Activated CD8-positive, alpha-beta T cell treated with anti-CD3 and anti-CD28 coated beads, Interleukin-2, amount 10 ng/mL, durations not matched to agents 7 days and 5 days (primary cell): ENCODE results near the gene GPR15LG. TPM values are rescaled to one million over a fixed set of nuclear protein-coding genes. Genes with fewer than 3 reads are reported as not detected.
"Not testable (repeated sequence)": the region's sequence is repeated elsewhere in the genome, so short reads cannot be mapped to it uniquely, and the experiment has no call there.

Experiments used
- ATAC-seq: fragments of 150-1000 bp; cut with Tn5 transposase; one replicate; pipeline ENCODE4 v1.10.0; 2021; ENCODE audit warnings: moderate library complexity
- CTCF ChIA-PET: fragments of 350-600 bp; sonication (Branson Sonifier 250); formaldehyde crosslinking; loops from one replicate; lab custom pipeline; 2021; ENCODE audit warnings: antibody characterized with exemption; lab: Charles Lee
- POLR2A ChIA-PET: fragments of 350-600 bp; sonication (Branson Sonifier 250); formaldehyde crosslinking; loops from one replicate; lab custom pipeline; 2021; ENCODE audit warnings: antibody characterized with exemption; lab: Charles Lee
- DNase-seq: peaks from one replicate; pipeline ENCODE4 v3.0.0-alpha.2; 2020
- H3K27ac Mint-ChIP-seq: one replicate; pipeline ENCODE4 v1.8.0; 2021; ENCODE audit warnings: mild to moderate bottlenecking, mixed read lengths
- H3K27me3 Mint-ChIP-seq: one replicate; pipeline ENCODE4 v1.8.0; 2021; ENCODE audit warnings: low read depth, mixed read lengths
- H3K36me3 Mint-ChIP-seq: one replicate; pipeline ENCODE4 v1.8.0; 2021; ENCODE audit warnings: low read depth, mixed read lengths
- H3K4me1 Mint-ChIP-seq: one replicate; pipeline ENCODE4 v1.8.0; 2021; ENCODE audit warnings: low read depth, mixed read lengths
- H3K4me3 Mint-ChIP-seq: one replicate; pipeline ENCODE4 v1.8.0; 2021; ENCODE audit warnings: mild to moderate bottlenecking, mixed read lengths
- H3K9me3 Mint-ChIP-seq: one replicate; pipeline ENCODE4 v1.8.0; 2022; ENCODE audit warnings: mixed read lengths; ENCODE audit not compliant: insufficient read depth
- total RNA-seq, 2 experiments: library from RNA; stranded (reverse); gene quantifications; one replicate each; pipeline ENCODE4 v1.2.3, GENCODE V29; 2021

Gene GPR15LG
- total RNA-seq, 2 experiments from 2014 or later, result not detected

- peaks cover 2% of the 10 kb centered on the region for H3K4me1 Mint-ChIP-seq
- no peak for ATAC-seq
- H3K27ac Mint-ChIP-seq, result no peak overlapping the region
- POLR2A ChIA-PET, result interaction anchor here (0.7 to 1.3 kb wide), 6 partner anchors 9 to 38 kb away, joined by 3 to 4 read pairs (median 3); no protein-coding TSS in a partner anchor
- H3K9me3 Mint-ChIP-seq, result no peaks in the 10 kb centered on the region
- no peak overlapping the region for H3K4me3 Mint-ChIP-seq
- no peaks in the 10 kb centered on the region for H3K27me3 Mint-ChIP-seq
- DNase-seq, result no peak
- H3K36me3 Mint-ChIP-seq, result no peaks in the 10 kb centered on the region
- CTCF ChIA-PET, result interaction anchor here (1.0 to 2.7 kb wide), 7 partner anchors 18 to 42 kb away, joined by 3 to 17 read pairs (median 7); partner anchors contain the start of gene GHITM
These were observed 4.6 kb downstream of the GPR15LG start for GRCh38 chr10:84178160-84178609.

- no peaks in the 10 kb centered on the region for H3K27me3 Mint-ChIP-seq
- H3K4me3 Mint-ChIP-seq, result no peak overlapping the region
- CTCF ChIA-PET, result no interaction called here
- H3K4me1 Mint-ChIP-seq, result peaks cover 4% of the 10 kb centered on the region
- H3K9me3 Mint-ChIP-seq, result no peaks in the 10 kb centered on the region
- no peak for DNase-seq
- H3K27ac Mint-ChIP-seq, result no peak overlapping the region
- no peak for ATAC-seq
- POLR2A ChIA-PET, result no interaction called here
- no peaks in the 10 kb centered on the region for H3K36me3 Mint-ChIP-seq
These were observed 5.6 kb downstream of the GPR15LG start for GRCh38 chr10:84179059-84179710.

GRCh38 chr10:84180386-84180785, 6.8 kb downstream of the GPR15LG start:
- H3K27ac Mint-ChIP-seq, POLR2A ChIA-PET, DNase-seq, ATAC-seq, H3K36me3 Mint-ChIP-seq, CTCF ChIA-PET, H3K27me3 Mint-ChIP-seq, H3K4me3 Mint-ChIP-seq, H3K9me3 Mint-ChIP-seq: not testable (repeated sequence)
- H3K4me1 Mint-ChIP-seq, result peaks cover 10% of the 10 kb centered on the region

- H3K4me1 Mint-ChIP-seq, result peaks cover 8% of the 10 kb centered on the region
- ATAC-seq, result no peak
- H3K27ac Mint-ChIP-seq, result no peak overlapping the region
- H3K36me3 Mint-ChIP-seq, result no peaks in the 10 kb centered on the region
- no peak overlapping the region for H3K4me3 Mint-ChIP-seq
- H3K27me3 Mint-ChIP-seq, result no peaks in the 10 kb centered on the region
- ChIA-PET CTCF (no interaction called here), POLR2A (no interaction called here)
- no peaks in the 10 kb centered on the region for H3K9me3 Mint-ChIP-seq
- no peak for DNase-seq
These were observed 8.0 kb downstream of the GPR15LG start for GRCh38 chr10:84181631-84182030.

- Mint-ChIP-seq H3K4me1 (peaks cover 8% of the 10 kb centered on the region), H3K27me3 (no peaks in the 10 kb centered on the region), H3K9me3 (no peaks in the 10 kb centered on the region), H3K27ac (peak overlapping the region; percentile 35), H3K36me3 (no peaks in the 10 kb centered on the region), H3K4me3 (no peak overlapping the region)
- DNase-seq (peak; percentile 30), ATAC-seq (no peak)
- ChIA-PET CTCF (interaction anchor here (1.0 kb wide), 1 partner anchor 37 kb away, joined by 3 read pairs; no protein-coding TSS in a partner anchor), POLR2A (no interaction called here)
These were observed 10.9 kb downstream of the GPR15LG start for GRCh38 chr10:84184517-84184916.

GRCh38 chr10:84185526-84186175, 12.1 kb downstream of the GPR15LG start:
- ChIA-PET CTCF (interaction anchor here (0.7 to 1.0 kb wide), 2 partner anchors 37 to 38 kb away, joined by 3 read pairs; no protein-coding TSS in a partner anchor), POLR2A (no interaction called here)
- no peak overlapping the region for H3K27ac Mint-ChIP-seq
- H3K9me3 Mint-ChIP-seq, result no peaks in the 10 kb centered on the region
- peaks cover 13% of the 10 kb centered on the region for H3K4me1 Mint-ChIP-seq
- no peak for DNase-seq
- H3K27me3 Mint-ChIP-seq, result no peaks in the 10 kb centered on the region
- no peaks in the 10 kb centered on the region for H3K36me3 Mint-ChIP-seq
- ATAC-seq, result no peak
- H3K4me3 Mint-ChIP-seq, result no peak overlapping the region

- ATAC-seq (no peak), DNase-seq (no peak)
- Mint-ChIP-seq H3K4me1 (peaks cover 23% of the 10 kb centered on the region), H3K9me3 (no peaks in the 10 kb centered on the region), H3K27me3 (peaks cover 17% of the 10 kb centered on the region), H3K27ac (no peak overlapping the region), H3K4me3 (no peak overlapping the region), H3K36me3 (no peaks in the 10 kb centered on the region)
- ChIA-PET POLR2A (interaction anchor here (0.7 kb wide), 1 partner anchor 11 kb away, joined by 3 read pairs; no protein-coding TSS in a partner anchor), CTCF (interaction anchor here (0.8 kb wide), 1 partner anchor 11 kb away, joined by 3 read pairs; no protein-coding TSS in a partner anchor)
These were observed 15.2 kb downstream of the GPR15LG start for GRCh38 chr10:84188815-84189214.

- Mint-ChIP-seq H3K36me3 (no peaks in the 10 kb centered on the region), H3K4me1 (peaks cover 23% of the 10 kb centered on the region), H3K9me3 (no peaks in the 10 kb centered on the region), H3K27me3 (peaks cover 26% of the 10 kb centered on the region), H3K27ac (no peak overlapping the region), H3K4me3 (no peak overlapping the region)
- ChIA-PET POLR2A (interaction anchor here (1.0 to 1.6 kb wide), 2 partner anchors 12 to 13 kb away, joined by 3 read pairs; no protein-coding TSS in a partner anchor), CTCF (interaction anchor here (1.2 to 1.4 kb wide), 4 partner anchors 14 to 41 kb away, joined by 4 to 5 read pairs (median 4); no protein-coding TSS in a partner anchor)
- ATAC-seq (no peak), DNase-seq (no peak)
These were observed 17.0 kb downstream of the GPR15LG start for GRCh38 chr10:84190621-84191020.

- Mint-ChIP-seq H3K27ac (peak overlapping the region; percentile 7), H3K36me3 (no peaks in the 10 kb centered on the region), H3K27me3 (peaks cover 31% of the 10 kb centered on the region), H3K4me1 (peaks cover 23% of the 10 kb centered on the region), H3K9me3 (no peaks in the 10 kb centered on the region), H3K4me3 (no peak overlapping the region)
- ATAC-seq (no peak), DNase-seq (peak; percentile 55)
- ChIA-PET POLR2A (interaction anchor here (1.0 to 1.6 kb wide), 2 partner anchors 12 to 13 kb away, joined by 3 read pairs; no protein-coding TSS in a partner anchor), CTCF (interaction anchor here (1.2 to 1.9 kb wide), 5 partner anchors 14 to 43 kb away, joined by 4 to 7 read pairs (median 4); no protein-coding TSS in a partner anchor)
These were observed 17.5 kb downstream of the GPR15LG start for GRCh38 chr10:84191106-84191505.

- POLR2A ChIA-PET, result no interaction called here
- Mint-ChIP-seq H3K4me1 (peaks cover 23% of the 10 kb centered on the region), H3K9me3 (no peaks in the 10 kb centered on the region), H3K27ac (no peak overlapping the region), H3K36me3 (no peaks in the 10 kb centered on the region), H3K4me3 (no peak overlapping the region), H3K27me3 (peaks cover 48% of the 10 kb centered on the region)
- ATAC-seq (no peak), DNase-seq (no peak)
- CTCF ChIA-PET, result interaction anchor here (2.8 kb wide), 1 partner anchor 45 kb away, joined by 16 read pairs; no protein-coding TSS in a partner anchor
These were observed 19.7 kb downstream of the GPR15LG start for GRCh38 chr10:84193327-84193726.

- H3K36me3 Mint-ChIP-seq, result no peaks in the 10 kb centered on the region
- peak overlapping the region; percentile 50 for H3K4me3 Mint-ChIP-seq
- DNase-seq (no peak), ATAC-seq (no peak)
- CTCF ChIA-PET, result interaction anchor here (1.3 to 2.8 kb wide), 2 partner anchors 38 to 46 kb away, joined by 3 to 16 read pairs; no protein-coding TSS in a partner anchor
- POLR2A ChIA-PET, result no interaction called here
- no peaks in the 10 kb centered on the region for H3K9me3 Mint-ChIP-seq
- H3K27me3 Mint-ChIP-seq, result peaks cover 52% of the 10 kb centered on the region
- peaks cover 23% of the 10 kb centered on the region for H3K4me1 Mint-ChIP-seq
- H3K27ac Mint-ChIP-seq, result no peak overlapping the region
These were observed 20.3 kb downstream of the GPR15LG start for GRCh38 chr10:84193846-84194423.
